Measurements from ENCODE around the gene SUV39H2. TPM values are rescaled to one million over a fixed set of nuclear protein-coding genes. Genes with fewer than 3 reads are reported as not detected.
A peak's percentile ranks its signal among the peaks of the same experiment; 100 is the strongest.

SUV39H2 gene
- total RNA-seq, 1 donor from 2014 or later: 8.2 TPM

DNA sequence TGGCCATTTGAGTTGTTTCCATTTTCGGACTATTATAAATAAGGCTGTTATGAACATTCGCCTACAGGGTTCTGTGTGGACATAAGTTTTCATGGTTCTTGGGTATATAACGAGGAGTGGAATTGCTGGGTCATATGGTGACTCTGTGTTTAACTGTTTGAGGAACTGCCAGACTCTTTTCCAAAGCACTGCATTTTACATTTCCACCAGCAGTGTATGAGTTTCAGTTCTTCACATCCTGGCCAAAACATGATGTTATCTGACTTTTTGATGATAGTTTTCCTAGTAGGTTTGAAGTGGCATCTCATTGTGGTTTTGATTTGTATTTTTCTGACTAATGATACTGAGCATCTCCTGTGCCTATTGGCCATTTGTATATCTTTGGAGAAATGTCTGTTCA lies 5.4 kb downstream of the SUV39H2 start:
- no peaks in the 10 kb centered on the region for H3K36me3 Mint-ChIP-seq (ENCODE audit: unreplicated experiment)
- DNase-seq (ENCODE audit: extremely low spot score, unreplicated experiment): no peak
- no peak overlapping the region for H3K4me3 Mint-ChIP-seq (ENCODE audit: unreplicated experiment)
- peaks cover 14% of the 10 kb centered on the region for H3K4me1 Mint-ChIP-seq (ENCODE audit: unreplicated experiment)
- no peaks in the 10 kb centered on the region for H3K27me3 Mint-ChIP-seq (ENCODE audit: unreplicated experiment)
- no peaks in the 10 kb centered on the region for H3K9me3 Mint-ChIP-seq (ENCODE audit: unreplicated experiment)
- no peak overlapping the region for H3K27ac Mint-ChIP-seq (ENCODE audit: unreplicated experiment)
- TF ChIP-seq, protein P1, sequence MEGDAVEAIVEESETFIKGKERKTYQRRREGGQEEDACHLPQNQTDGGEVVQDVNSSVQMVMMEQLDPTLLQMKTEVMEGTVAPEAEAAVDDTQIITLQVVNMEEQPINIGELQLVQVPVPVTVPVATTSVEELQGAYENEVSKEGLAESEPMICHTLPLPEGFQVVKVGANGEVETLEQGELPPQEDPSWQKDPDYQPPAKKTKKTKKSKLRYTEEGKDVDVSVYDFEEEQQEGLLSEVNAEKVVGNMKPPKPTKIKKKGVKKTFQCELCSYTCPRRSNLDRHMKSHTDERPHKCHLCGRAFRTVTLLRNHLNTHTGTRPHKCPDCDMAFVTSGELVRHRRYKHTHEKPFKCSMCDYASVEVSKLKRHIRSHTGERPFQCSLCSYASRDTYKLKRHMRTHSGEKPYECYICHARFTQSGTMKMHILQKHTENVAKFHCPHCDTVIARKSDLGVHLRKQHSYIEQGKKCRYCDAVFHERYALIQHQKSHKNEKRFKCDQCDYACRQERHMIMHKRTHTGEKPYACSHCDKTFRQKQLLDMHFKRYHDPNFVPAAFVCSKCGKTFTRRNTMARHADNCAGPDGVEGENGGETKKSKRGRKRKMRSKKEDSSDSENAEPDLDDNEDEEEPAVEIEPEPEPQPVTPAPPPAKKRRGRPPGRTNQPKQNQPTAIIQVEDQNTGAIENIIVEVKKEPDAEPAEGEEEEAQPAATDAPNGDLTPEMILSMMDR (IDR thresholded peaks at IDR 0.05): no peak

DNA sequence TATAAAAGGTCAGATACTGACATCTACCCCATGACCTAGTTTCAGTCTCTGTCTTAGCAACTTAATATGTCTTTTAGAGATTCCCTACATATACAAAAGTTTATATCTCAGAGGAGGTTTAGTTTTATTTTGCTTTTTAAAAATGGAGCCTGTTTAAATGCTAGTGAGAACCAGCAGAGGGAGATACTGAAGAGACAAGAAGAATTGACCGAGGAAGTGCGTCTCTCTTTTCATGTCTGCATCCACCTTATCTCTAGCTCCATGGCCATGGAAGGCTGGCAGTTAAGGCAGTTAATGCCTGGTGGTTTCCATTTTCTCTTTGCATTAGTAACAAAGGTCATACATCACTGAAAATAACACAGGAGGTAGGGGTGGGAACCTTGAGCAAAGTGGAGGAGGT lies 10.7 kb downstream of the SUV39H2 start:
- H3K4me3 Mint-ChIP-seq (ENCODE audit: unreplicated experiment): no peak overlapping the region
- no peaks in the 10 kb centered on the region for H3K4me1 Mint-ChIP-seq (ENCODE audit: unreplicated experiment)
- TF ChIP-seq, protein P1 (IDR thresholded peaks at IDR 0.05): peak; percentile 41
- H3K27me3 Mint-ChIP-seq (ENCODE audit: unreplicated experiment): no peaks in the 10 kb centered on the region
- no peak for DNase-seq (ENCODE audit: extremely low spot score, unreplicated experiment)
- no peak overlapping the region for H3K27ac Mint-ChIP-seq (ENCODE audit: unreplicated experiment)
- no peaks in the 10 kb centered on the region for H3K36me3 Mint-ChIP-seq (ENCODE audit: unreplicated experiment)
- H3K9me3 Mint-ChIP-seq (ENCODE audit: unreplicated experiment): no peaks in the 10 kb centered on the region

DNA sequence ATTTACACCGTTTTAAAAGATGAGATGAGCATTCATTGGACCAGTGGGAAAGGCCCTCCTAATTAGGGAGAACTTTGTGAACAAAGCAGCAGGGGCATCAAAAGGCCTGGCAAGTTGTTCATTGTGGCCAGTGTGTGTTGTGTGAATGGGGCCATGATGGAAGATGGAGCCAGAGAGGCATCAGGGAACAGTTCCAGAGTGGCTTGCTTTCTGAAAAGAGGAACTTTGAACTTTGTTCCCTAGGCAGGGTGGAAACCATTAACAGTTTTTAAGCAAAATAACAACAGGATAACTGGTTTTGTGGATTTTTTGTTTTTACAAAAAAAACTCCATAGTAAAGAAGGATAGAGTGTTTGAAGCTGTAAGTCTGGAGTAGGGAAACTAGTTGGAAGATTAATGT lies 12.5 kb downstream of the SUV39H2 start:
- no peak for DNase-seq (ENCODE audit: extremely low spot score, unreplicated experiment)
- TF ChIP-seq, protein P1 (IDR thresholded peaks at IDR 0.05): no peak
- H3K27me3 Mint-ChIP-seq (ENCODE audit: unreplicated experiment): no peaks in the 10 kb centered on the region
- no peak overlapping the region for H3K27ac Mint-ChIP-seq (ENCODE audit: unreplicated experiment)
- H3K36me3 Mint-ChIP-seq (ENCODE audit: unreplicated experiment): no peaks in the 10 kb centered on the region
- H3K4me3 Mint-ChIP-seq (ENCODE audit: unreplicated experiment): no peak overlapping the region
- H3K4me1 Mint-ChIP-seq (ENCODE audit: unreplicated experiment): no peaks in the 10 kb centered on the region
- no peaks in the 10 kb centered on the region for H3K9me3 Mint-ChIP-seq (ENCODE audit: unreplicated experiment)

DNA sequence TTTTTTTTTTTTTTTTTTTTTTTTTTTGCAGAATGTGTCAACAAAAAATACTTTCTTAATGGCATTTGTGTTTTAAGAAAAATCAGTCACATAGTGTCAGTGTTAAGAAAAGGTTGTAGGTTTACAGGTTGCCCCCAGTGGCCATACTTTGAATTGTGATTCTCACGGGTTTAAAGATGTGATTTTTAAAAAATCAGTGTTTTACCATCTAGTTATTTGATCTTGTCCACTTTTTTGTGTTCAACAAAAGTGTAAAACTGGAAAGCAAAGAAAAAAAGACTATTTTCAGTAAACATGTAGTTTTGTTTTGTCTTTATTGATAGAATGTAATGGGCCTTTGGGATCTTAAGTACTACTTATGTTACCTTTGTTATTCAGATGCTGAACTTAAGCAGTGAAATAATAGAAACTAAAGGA lies 25.7 kb downstream of the SUV39H2 start:
- Mint-ChIP-seq H3K4me3 (ENCODE audit: unreplicated experiment) (no peak overlapping the region), H3K27me3 (ENCODE audit: unreplicated experiment) (no peaks in the 10 kb centered on the region), H3K4me1 (ENCODE audit: unreplicated experiment) (no peaks in the 10 kb centered on the region), H3K9me3 (ENCODE audit: unreplicated experiment) (peaks cover 6% of the 10 kb centered on the region), H3K36me3 (ENCODE audit: unreplicated experiment) (peaks cover 29% of the 10 kb centered on the region), H3K27ac (ENCODE audit: unreplicated experiment) (no peak overlapping the region)
- TF ChIP-seq, protein P1 (IDR thresholded peaks at IDR 0.05): peak; percentile 61
- DNase-seq (ENCODE audit: extremely low spot score, unreplicated experiment): no peak

DNA sequence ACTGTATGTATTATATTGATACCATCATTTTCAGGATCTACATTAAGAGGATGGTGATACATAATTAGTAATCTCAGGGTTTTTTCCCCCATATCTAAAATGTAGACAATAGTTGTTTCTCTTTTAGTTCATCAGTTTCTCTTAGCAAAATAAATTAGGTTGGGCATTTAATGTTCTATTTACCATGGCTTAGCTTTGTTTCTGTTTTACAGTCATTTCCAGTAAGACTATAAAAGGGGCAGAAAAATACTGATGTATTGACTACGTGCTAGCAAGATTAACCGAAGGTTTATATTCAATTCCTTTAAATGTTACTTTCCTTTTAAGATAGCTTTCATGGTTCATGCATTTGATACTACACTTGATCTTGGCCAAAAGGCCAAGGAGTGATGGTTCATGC lies 26.2 kb downstream of the SUV39H2 start:
- DNase-seq (ENCODE audit: extremely low spot score, unreplicated experiment): no peak
- Mint-ChIP-seq H3K9me3 (ENCODE audit: unreplicated experiment) (peaks cover 6% of the 10 kb centered on the region), H3K27me3 (ENCODE audit: unreplicated experiment) (no peaks in the 10 kb centered on the region), H3K4me1 (ENCODE audit: unreplicated experiment) (no peaks in the 10 kb centered on the region), H3K4me3 (ENCODE audit: unreplicated experiment) (no peak overlapping the region), H3K36me3 (ENCODE audit: unreplicated experiment) (peaks cover 30% of the 10 kb centered on the region), H3K27ac (ENCODE audit: unreplicated experiment) (no peak overlapping the region)
- TF ChIP-seq, protein P1 (IDR thresholded peaks at IDR 0.05): no peak
